IMR-90 (cell line): ENCODE results near the gene PRKN.

ENCODE experiments used
- CEBPB ChIP-seq: IDR thresholded peaks from 2 replicates; pipeline ENCODE4 v1.6.1; 2012; ENCODE audit warnings: low read depth, low read length, improper control_type of control experiment
- CTCF ChIP-seq: conservative IDR thresholded peaks from 2 replicates; pipeline ENCODE4 v1.5.1; 2012; ENCODE audit warnings: mild to moderate bottlenecking, low read depth, low read length, improper control_type of control experiment
- ELK1 ChIP-seq: fragments of 150-350 bp; IDR thresholded peaks from 2 replicates; pipeline ENCODE4 v1.6.1; 2016; ENCODE audit warnings: low read depth, mild to moderate bottlenecking, low read length, moderate library complexity, borderline replicate concordance
- FOS ChIP-seq: fragments of 150-350 bp; IDR thresholded peaks from 2 replicates; pipeline ENCODE4 v1.6.1; 2016; ENCODE audit warnings: low read depth, low read length
- MAFK ChIP-seq: IDR thresholded peaks from 2 replicates; pipeline ENCODE4 v1.6.1; 2012; ENCODE audit warnings: low read depth, low read length, improper control_type of control experiment
- NFE2L2 ChIP-seq: fragments of 150-350 bp; IDR thresholded peaks from 2 replicates; pipeline ENCODE4 v1.6.1; 2016; ENCODE audit warnings: low read depth, mild to moderate bottlenecking, low read length
- POLR2A ChIP-seq: IDR thresholded peaks from 2 replicates; pipeline ENCODE4 v1.6.1; 2012; ENCODE audit warnings: mild to moderate bottlenecking, low read depth, low read length
- RAD21 ChIP-seq: IDR thresholded peaks from 2 replicates; pipeline ENCODE4 v1.6.1; 2012; ENCODE audit warnings: low read length, improper control_type of control experiment
- SMC3 ChIP-seq: fragments of 150-350 bp; IDR thresholded peaks from 2 replicates; pipeline ENCODE4 v1.6.1; 2016; ENCODE audit warnings: low read depth, mild to moderate bottlenecking, antibody characterized with exemption, low read length, moderate library complexity
- USF2 ChIP-seq: fragments of 150-350 bp; IDR thresholded peaks from 2 replicates; pipeline ENCODE4 v1.6.1; 2017; ENCODE audit warnings: mild to moderate bottlenecking, antibody characterized with exemption, low read length, low read depth

GRCh38 chr6:162622572-162622971 lies 105.0 kb downstream of the PRKN start:
- TF ChIP-seq SMC3: no peak
- no peak for TF ChIP-seq CTCF
- no peak for TF ChIP-seq NFE2L2
- TF ChIP-seq USF2: no peak
- no peak for TF ChIP-seq POLR2A
- TF ChIP-seq RAD21: no peak
- TF ChIP-seq CEBPB: no peak
- TF ChIP-seq ELK1: no peak
- no peak for TF ChIP-seq MAFK
- no peak for TF ChIP-seq FOS
